Lower lobe of right lung (tissue), 2 donors: ENCODE results near the gene ABHD8. TPM values are rescaled to one million over a fixed set of nuclear protein-coding genes. Genes with fewer than 3 reads are reported as not detected.
"Not testable (repeated sequence)": the region's sequence is repeated elsewhere in the genome, so short reads cannot be mapped to it uniquely, and the experiment has no call there.

Experiments
- ATAC-seq, 2 donors: fragments of 200-7000 bp; cut with Tn5 transposase; one replicate each; pipeline ENCODE4 v1.9.1; 2020 to 2022; ENCODE audit warnings: mild to moderate bottlenecking in 2 of 2, moderate library complexity in 2 of 2
- DNase-seq: peaks from one replicate; pipeline ENCODE4 v3.0.0-alpha.2; 2020
- H3K27ac ChIP-seq: fragments of 200-600 bp; one replicate; pipeline ENCODE4 v1.8.0; 2022
- H3K27me3 ChIP-seq: fragments of 200-600 bp; one replicate; pipeline ENCODE4 v1.8.0; 2022; ENCODE audit warnings: low read depth
- H3K36me3 ChIP-seq: fragments of 200-600 bp; one replicate; pipeline ENCODE4 v1.8.0; 2022; ENCODE audit warnings: mild to moderate bottlenecking
- H3K4me1 ChIP-seq: fragments of 200-600 bp; one replicate; pipeline ENCODE4 v1.8.0; 2022
- H3K4me3 ChIP-seq: fragments of 200-600 bp; one replicate; pipeline ENCODE4 v1.8.0; 2022; ENCODE audit warnings: mild to moderate bottlenecking
- H3K9me3 ChIP-seq: fragments of 200-600 bp; one replicate; pipeline ENCODE4 v1.8.0; 2022
- intact Hi-C: fragments of 100-400 bp; cut with DNase I; formaldehyde crosslinking; loops from one replicate; pipeline ENCODE4 v1.11.0; 2022
- total RNA-seq: library from RNA; stranded (reverse); fragmentation: NEBNext Ultra II Directional; extraction: Animal tissue kit (Norgen Biotek cat#: 25700); gene quantifications from one replicate; pipeline ENCODE4 v1.2.1, GENCODE V29; 2021
- TF ChIP-seq, protein P1 (sequence below): fragments of 200-600 bp; IDR thresholded peaks from one replicate; pipeline ENCODE4 v1.8.0; 2022; ENCODE audit warnings: antibody characterized with exemption, mild to moderate bottlenecking
- donor health status: DM: no; HTN: yes; CAD: no; lungs with severe emphysema.

ABHD8 gene
- total RNA-seq, 1 donor from 2014 or later = 19.5 TPM

DNA sequence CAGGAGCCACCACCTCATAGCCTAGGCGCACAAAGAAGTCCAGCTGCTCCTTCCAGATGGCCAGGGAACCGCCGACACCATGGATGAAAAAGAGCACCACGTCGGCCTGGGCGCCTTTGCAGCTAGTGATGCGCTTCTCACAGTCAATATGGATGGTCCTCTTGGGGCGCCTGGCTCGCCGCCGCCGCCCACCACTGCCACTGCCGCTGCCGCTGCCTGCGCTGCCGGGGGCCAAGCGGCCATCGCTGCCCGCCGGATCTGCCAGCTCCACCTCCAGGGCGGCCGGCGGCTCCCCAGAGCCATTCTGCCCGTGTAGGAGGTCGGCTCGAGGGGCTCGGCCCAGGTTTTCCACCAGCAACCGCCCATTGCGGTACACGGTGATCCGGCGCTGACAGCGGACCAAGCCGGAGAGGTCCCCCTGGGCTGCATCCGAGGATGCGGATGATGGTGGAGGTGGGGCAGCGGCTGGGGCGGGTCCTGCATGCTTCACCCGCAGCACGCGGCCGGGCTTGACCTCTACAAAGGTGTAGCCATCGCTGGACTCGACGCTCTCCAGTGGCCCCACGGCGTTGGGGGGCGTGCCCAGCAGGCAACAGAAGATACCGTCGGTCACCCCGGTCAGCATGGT is 2.1 kb downstream of the ABHD8 start:
- Histone ChIP-seq H3K9me3 (no peaks in the 10 kb centered on the region), H3K4me1 (peaks cover 31% of the 10 kb centered on the region), H3K27me3 (no peaks in the 10 kb centered on the region), H3K27ac (no peak overlapping the region), H3K4me3 (no peak overlapping the region), H3K36me3 (peaks cover 8% of the 10 kb centered on the region)
- no peak for ATAC-seq
- intact Hi-C loops = no loop called here
- peak; percentile 54 for DNase-seq
- TF ChIP-seq, protein P1, sequence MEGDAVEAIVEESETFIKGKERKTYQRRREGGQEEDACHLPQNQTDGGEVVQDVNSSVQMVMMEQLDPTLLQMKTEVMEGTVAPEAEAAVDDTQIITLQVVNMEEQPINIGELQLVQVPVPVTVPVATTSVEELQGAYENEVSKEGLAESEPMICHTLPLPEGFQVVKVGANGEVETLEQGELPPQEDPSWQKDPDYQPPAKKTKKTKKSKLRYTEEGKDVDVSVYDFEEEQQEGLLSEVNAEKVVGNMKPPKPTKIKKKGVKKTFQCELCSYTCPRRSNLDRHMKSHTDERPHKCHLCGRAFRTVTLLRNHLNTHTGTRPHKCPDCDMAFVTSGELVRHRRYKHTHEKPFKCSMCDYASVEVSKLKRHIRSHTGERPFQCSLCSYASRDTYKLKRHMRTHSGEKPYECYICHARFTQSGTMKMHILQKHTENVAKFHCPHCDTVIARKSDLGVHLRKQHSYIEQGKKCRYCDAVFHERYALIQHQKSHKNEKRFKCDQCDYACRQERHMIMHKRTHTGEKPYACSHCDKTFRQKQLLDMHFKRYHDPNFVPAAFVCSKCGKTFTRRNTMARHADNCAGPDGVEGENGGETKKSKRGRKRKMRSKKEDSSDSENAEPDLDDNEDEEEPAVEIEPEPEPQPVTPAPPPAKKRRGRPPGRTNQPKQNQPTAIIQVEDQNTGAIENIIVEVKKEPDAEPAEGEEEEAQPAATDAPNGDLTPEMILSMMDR = no peak

DNA sequence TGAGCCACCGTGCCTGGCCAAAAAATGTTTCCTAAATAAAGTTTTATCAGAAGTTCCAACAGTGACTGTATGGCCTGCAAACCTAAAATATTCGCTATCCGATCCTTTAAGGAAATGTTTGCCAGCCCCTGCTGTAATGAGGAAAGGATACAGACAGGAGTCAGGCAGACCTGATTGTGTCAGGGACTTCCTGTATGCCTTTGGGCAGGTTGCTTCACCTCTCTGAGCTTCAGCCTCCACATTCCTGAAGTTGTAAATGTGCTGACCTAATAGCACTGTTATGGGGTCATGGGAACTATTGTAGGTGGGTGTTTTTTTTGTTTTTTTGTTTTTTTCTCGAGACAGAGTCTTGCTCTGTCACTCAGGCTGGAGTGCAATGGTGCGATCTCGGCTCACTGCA is 6.2 kb downstream of the ABHD8 start:
- H3K4me1 ChIP-seq = peaks cover 11% of the 10 kb centered on the region
- H3K4me3 ChIP-seq = no peak overlapping the region
- H3K36me3 ChIP-seq = peaks cover 8% of the 10 kb centered on the region
- no peaks in the 10 kb centered on the region for H3K27me3 ChIP-seq
- no peak overlapping the region for H3K27ac ChIP-seq
- intact Hi-C loops = no loop called here
- ATAC-seq (no peak), DNase-seq (no peak)
- H3K9me3 ChIP-seq = no peaks in the 10 kb centered on the region
- TF ChIP-seq, protein P1 = no peak

DNA sequence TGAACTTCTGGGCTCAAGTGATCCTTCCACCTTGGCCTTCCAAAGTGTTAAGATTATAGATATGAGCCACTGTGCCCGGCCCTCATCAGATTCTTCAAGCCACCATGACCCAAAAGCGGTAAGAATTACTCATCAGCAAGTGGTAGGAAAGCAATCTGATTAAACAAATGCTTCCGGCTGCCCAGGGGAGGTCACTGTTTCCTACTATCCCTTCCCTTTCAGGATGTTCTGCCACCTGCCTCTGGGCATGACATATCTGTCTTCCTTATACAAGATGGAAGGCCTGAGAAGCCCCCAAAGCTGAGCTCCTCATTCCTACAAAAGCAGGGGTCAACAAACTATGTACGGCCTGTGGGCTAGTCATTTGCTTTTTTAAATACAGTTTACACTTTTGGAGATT is 7.0 kb downstream of the ABHD8 start:
- peaks cover 8% of the 10 kb centered on the region for H3K36me3 ChIP-seq
- H3K9me3 ChIP-seq = no peaks in the 10 kb centered on the region
- H3K4me1 ChIP-seq = peaks cover 12% of the 10 kb centered on the region
- no peak for ATAC-seq
- no peak for DNase-seq
- H3K4me3 ChIP-seq = no peak overlapping the region
- H3K27me3 ChIP-seq = no peaks in the 10 kb centered on the region
- intact Hi-C loops = no loop called here
- TF ChIP-seq, protein P1 = no peak
- no peak overlapping the region for H3K27ac ChIP-seq

DNA sequence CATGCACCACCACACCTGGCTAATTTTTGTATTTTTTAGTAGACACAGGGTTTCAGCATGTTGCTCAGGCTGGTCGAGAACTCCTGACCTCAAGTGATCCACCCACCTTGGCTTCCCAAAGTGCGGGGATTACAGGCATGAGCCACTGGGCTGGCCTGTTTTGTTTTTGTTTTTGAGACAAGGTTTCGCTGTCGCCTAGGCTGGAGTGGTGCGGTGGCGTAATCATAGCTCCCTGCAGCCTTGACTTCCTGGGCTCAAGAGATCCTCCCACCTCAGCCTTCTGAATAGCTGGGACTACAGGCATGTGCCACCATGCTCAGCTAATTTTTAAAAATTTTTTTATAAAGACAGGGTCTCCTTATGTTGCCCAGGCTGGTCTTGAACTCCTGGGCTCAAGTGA is 7.7 kb downstream of the ABHD8 start:
- H3K9me3 ChIP-seq, intact Hi-C loops, ATAC-seq, DNase-seq, H3K27ac ChIP-seq, H3K4me3 ChIP-seq, H3K27me3 ChIP-seq, H3K36me3 ChIP-seq: not testable (repeated sequence)
- H3K4me1 ChIP-seq = peaks cover 12% of the 10 kb centered on the region

DNA sequence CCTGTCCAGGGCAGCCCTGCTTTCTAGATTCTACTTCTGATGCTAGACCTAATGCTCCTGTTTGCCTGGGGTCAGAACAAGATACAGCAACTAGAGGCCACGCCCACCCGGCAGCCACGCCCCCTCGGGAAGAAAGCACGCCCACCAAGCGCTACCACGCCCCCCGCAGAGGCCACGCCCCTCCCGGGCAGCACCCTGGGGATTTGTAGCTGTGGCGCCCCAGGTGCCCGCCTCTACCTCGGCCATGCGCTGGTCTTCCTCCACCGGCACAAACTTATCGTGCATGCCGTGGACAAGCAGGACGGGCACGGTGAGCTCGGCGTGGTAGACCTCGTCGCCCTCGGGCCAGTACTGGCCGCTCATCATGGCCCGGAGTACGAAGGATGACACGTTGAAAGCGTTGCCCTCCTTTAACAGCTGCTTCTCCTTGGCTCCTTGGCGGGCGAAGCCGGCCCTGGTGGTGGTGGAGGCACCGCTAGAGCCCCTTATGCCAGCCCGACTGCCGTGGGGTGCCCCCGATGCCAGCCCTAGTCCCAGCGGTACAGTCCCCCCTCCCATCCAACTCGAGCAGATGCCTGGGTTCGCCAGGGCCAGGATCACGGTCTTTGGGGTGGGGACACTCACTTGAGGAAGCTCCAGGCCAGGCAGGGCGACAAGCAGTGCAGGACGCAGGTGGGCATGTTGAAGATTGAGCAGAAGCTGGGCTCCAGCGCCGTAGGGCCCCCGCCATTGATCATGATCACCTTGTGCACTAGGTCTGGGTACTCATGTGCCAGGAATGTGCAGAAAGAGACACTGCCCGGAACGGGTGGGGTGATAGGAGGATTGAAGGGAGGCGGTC is 9.0 kb downstream of the ABHD8 start:
- Histone ChIP-seq H3K27me3 (no peaks in the 10 kb centered on the region), H3K27ac (no peak overlapping the region), H3K4me1 (peaks cover 12% of the 10 kb centered on the region), H3K4me3 (no peak overlapping the region), H3K9me3 (no peaks in the 10 kb centered on the region), H3K36me3 (peaks cover 8% of the 10 kb centered on the region)
- intact Hi-C loops = no loop called here
- DNase-seq = peak; percentile 62
- ATAC-seq = peak; percentile 34 to 42
- TF ChIP-seq, protein P1 = no peak

DNA sequence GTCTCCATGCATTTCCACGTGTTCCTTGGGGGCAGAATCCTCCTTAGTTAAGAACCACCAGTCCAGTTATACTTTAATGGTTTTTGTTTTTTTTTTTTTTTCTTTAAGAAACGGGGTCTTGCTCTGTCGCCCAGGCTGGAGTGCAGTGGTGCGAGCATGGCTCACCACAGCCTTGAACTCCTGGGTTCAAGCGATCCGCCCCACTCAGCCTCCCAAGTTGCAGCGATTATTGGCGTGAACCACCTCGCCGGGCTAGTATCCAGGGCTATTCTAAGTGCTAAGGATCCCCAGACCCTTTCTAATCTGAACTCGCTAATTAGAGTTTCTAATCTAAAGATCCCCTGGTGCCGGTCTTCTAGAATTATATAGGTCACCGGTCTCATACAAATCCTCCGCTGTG is 9.6 kb downstream of the ABHD8 start:
- ATAC-seq (no peak), DNase-seq (no peak)
- H3K4me1 ChIP-seq = peaks cover 12% of the 10 kb centered on the region
- intact Hi-C loops = no loop called here
- no peak overlapping the region for H3K27ac ChIP-seq
- no peaks in the 10 kb centered on the region for H3K9me3 ChIP-seq
- peaks cover 8% of the 10 kb centered on the region for H3K36me3 ChIP-seq
- H3K27me3 ChIP-seq = no peaks in the 10 kb centered on the region
- no peak overlapping the region for H3K4me3 ChIP-seq
- TF ChIP-seq, protein P1 = no peak
